Ishikawa (cell line): ENCODE results near the gene POLR3E.

ENCODE experiments used
- CEBPB ChIP-seq: IDR thresholded peaks from 2 replicates; pipeline ENCODE4 v1.6.1; 2012
- CREB1 ChIP-seq: IDR thresholded peaks from 2 replicates; pipeline ENCODE4 v1.6.1; 2012; ENCODE audit warnings: low read depth
- EGR1 ChIP-seq: IDR thresholded peaks from 2 replicates; pipeline ENCODE4 v1.6.1; 2012
- EP300 ChIP-seq: IDR thresholded peaks from 2 replicates; pipeline ENCODE4 v1.6.1; 2012; ENCODE audit warnings: borderline replicate concordance
- FOXM1 ChIP-seq: IDR thresholded peaks from 2 replicates; pipeline ENCODE4 v1.6.1; 2012; ENCODE audit warnings: low read depth, borderline replicate concordance
- MAX ChIP-seq: IDR thresholded peaks from 2 replicates; pipeline ENCODE4 v1.6.1; 2012
- NFIC ChIP-seq: IDR thresholded peaks from 2 replicates; pipeline ENCODE4 v1.6.1; 2012
- RAD21 ChIP-seq: IDR thresholded peaks from 2 replicates; pipeline ENCODE4 v1.6.1; 2012; ENCODE audit warnings: low read depth
- REST ChIP-seq: IDR thresholded peaks from 2 replicates; pipeline ENCODE4 v1.6.1; 2012; ENCODE audit warnings: low read depth, mild to moderate bottlenecking
- TAF1 ChIP-seq: IDR thresholded peaks from 2 replicates; pipeline ENCODE4 v1.6.1; 2012; ENCODE audit warnings: low read depth, mild to moderate bottlenecking
- TCF12 ChIP-seq: IDR thresholded peaks from 2 replicates; pipeline ENCODE4 v1.6.1; 2012; ENCODE audit warnings: low read depth
- TEAD4 ChIP-seq: IDR thresholded peaks from 2 replicates; pipeline ENCODE4 v1.6.1; 2012
- USF1 ChIP-seq: IDR thresholded peaks from 2 replicates; pipeline ENCODE4 v1.6.1; 2012
- YY1 ChIP-seq: IDR thresholded peaks from 2 replicates; pipeline ENCODE4 v1.6.1; 2012; ENCODE audit warnings: low read depth
- ZBTB7A ChIP-seq: IDR thresholded peaks from 2 replicates; pipeline ENCODE4 v1.6.1; 2012; ENCODE audit warnings: low read depth

Gene POLR3E

GRCh38 chr16:22266546-22266945 is 30.7 kb upstream of the POLR3E start:
- no peak for TF ChIP-seq RAD21
- no peak for TF ChIP-seq TAF1
- TF ChIP-seq NFIC = no peak
- no peak for TF ChIP-seq TEAD4
- TF ChIP-seq REST = no peak
- TF ChIP-seq MAX = no peak
- TF ChIP-seq EP300 = no peak
- no peak for TF ChIP-seq EGR1
- no peak for TF ChIP-seq USF1
- no peak for TF ChIP-seq FOXM1
- TF ChIP-seq TCF12 = no peak
- no peak for TF ChIP-seq YY1
- TF ChIP-seq CREB1 = no peak

- TF ChIP-seq RAD21 = no peak
- TF ChIP-seq MAX = no peak
- TF ChIP-seq YY1 = no peak
- TF ChIP-seq TAF1 = no peak
- TF ChIP-seq FOXM1 = no peak
- TF ChIP-seq NFIC = no peak
- TF ChIP-seq REST = no peak
- no peak for TF ChIP-seq USF1
- TF ChIP-seq ZBTB7A = no peak
- no peak for TF ChIP-seq EP300
- no peak for TF ChIP-seq EGR1
- no peak for TF ChIP-seq CREB1
- no peak for TF ChIP-seq TCF12
- no peak for TF ChIP-seq TEAD4
Observed at GRCh38 chr16:22267764-22268163, 29.4 kb upstream of the POLR3E start.

GRCh38 chr16:22270525-22270924 is 26.7 kb upstream of the POLR3E start:
- TF ChIP-seq MAX (no peak), NFIC (no peak), CEBPB (no peak), REST (no peak), YY1 (no peak), EP300 (no peak), ZBTB7A (no peak), RAD21 (no peak)

GRCh38 chr16:22272870-22273650 is 24.1 kb upstream of the POLR3E start:
- TF ChIP-seq EP300 = no peak
- no peak for TF ChIP-seq REST
- no peak for TF ChIP-seq TAF1
- no peak for TF ChIP-seq CREB1
- TF ChIP-seq TCF12 = no peak
- no peak for TF ChIP-seq ZBTB7A
- TF ChIP-seq TEAD4 = no peak
